ENCODE data around the gene POLR2M.
A peak's percentile ranks its signal among the peaks of the same experiment; 100 is the strongest.

Gene POLR2M

DNA sequence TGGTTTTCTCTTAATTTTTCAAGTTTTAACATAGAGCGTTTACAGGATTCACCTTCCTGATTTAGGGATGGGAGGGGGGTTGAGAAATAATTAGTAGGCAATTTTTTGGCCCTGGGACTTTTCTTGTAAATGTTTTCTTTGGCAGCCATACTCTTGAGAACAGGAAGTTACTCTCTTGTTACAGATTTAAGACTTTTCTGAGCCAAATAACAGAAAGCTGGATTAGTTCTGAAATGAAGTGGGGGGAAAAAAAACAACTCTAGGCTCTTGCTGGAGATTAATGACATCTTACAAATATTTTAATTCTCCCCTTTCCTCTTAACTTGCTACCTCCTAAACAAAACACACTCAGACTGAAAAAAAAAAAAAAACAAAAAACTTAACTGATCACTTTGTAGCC is 13.8 kb upstream of the POLR2M start:
- peak; percentile 67 for DNase-seq

DNA sequence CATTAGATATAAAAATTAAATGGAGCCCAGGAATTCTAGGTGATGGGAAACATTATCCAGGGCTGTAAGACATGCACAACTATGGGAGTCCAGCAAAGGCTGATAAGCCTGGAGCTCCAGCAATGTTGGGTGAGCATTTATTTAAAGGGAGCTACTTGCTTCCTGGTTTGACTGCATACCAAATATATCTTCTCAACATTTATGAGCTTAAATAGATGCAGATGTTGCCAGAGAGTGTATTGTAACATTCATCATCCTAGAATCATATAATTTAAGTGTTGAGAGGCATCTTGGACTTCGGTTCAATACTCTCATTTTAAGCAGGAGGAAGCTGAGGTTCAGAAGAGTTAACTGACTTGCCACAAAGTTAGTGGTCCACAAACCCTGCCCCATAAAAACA is 12.2 kb upstream of the POLR2M start:
- DNase-seq = peak; percentile 91

GRCh38 chr15:57696146-57696545 is 10.4 kb upstream of the POLR2M start:
- no peak for DNase-seq

- DNase-seq = peak; percentile 71
Measured at GRCh38 chr15:57697588-57697987, 8.9 kb upstream of the POLR2M start.

GRCh38 chr15:57698243-57698642 is 8.3 kb upstream of the POLR2M start:
- no peak for DNase-seq

GRCh38 chr15:57698991-57699390 is 7.5 kb upstream of the POLR2M start:
- no peak for DNase-seq

GRCh38 chr15:57703387-57703786 is 3.1 kb upstream of the POLR2M start:
- peak; percentile 40 for DNase-seq

DNA sequence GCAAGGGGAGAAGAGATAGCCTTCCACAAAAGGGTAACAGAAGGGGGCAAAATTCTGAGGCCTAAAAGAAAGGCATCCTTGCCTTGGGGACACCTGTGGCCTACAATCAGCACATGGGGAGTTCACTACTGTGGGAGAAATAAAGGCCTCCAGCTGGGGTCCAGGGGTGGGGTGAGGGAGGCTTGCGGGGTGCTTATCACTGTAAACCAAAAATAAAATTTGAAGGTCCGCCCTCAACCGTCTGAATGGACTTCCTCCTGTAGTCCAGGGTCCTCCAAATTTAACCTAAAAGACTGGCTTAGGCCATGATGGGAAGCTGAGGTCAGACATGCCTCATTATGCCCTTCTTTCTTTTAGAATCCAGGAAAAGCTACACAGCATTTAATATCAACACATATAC is 2.1 kb upstream of the POLR2M start:
- DNase-seq = no peak

GRCh38 chr15:57705746-57706404 is 639 bp upstream of the POLR2M start:
- no peak for DNase-seq

GRCh38 chr15:57708047-57708446 is 1.5 kb downstream of the POLR2M start:
- no peak for DNase-seq

- DNase-seq = no peak
Measured at GRCh38 chr15:57718309-57718708, 11.8 kb downstream of the POLR2M start.

DNA sequence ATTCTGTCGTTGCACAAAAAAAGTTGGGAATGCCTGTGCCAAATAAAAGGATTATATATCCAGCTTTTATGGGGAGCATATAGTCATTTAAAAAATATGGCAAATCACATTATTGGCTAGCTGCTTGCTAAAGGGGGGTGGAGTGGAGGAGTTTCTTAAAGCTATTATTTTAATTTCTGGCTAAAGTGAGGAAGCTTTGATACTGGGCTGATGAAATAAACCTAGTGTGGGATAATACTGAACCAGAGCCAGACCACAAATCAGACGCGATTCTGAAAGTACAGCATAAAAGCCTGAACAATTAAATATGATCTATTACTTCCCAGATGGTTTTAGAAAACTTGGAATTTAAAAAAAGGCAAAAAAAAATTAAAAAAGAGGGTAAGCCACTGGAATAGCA is 14.4 kb downstream of the POLR2M start:
- peak; percentile 79 for DNase-seq

DNA sequence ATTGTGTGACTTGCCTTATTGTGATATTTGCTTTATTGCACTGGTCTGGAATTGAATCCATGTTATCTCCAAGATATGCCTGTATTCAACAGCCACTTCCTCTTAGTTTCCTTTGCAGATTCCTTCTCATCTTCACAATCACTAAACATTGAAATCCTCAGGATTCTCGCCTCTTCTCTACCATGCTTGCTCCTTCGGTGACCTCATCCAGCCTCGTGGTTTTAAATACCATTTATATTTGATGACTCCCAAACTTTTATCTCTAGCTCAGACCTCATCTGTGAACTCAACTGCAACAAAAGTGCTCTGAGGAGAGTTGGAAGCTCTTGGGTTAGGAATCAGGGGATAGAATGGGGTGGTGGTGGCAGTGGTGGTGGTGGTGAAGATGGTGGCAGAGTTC is 19.9 kb downstream of the POLR2M start:
- peak; percentile 37 for DNase-seq

GRCh38 chr15:57727031-57727430 is 20.5 kb downstream of the POLR2M start:
- DNase-seq = no peak

GRCh38 chr15:57728436-57728835 is 21.9 kb downstream of the POLR2M start:
- DNase-seq = no peak

DNA sequence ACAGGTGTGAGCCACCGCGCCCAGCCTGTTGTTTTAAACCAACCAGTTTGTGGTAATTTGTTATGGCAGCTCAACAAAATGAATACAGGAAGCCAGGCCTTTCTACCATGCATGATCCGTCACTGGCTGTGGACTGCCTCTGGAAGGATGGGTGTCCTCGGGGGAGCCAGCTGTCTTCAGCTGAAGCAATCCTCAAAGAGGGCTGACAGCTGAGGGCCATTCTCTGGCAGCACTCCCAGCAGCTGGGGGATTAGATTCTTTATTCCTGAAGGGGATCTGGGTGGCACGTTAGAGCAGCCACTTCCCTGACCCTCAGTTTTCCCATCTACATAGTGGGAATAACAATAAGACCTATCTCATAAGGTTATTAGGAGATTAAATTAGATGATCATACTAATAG is 24.4 kb downstream of the POLR2M start:
- no peak for DNase-seq

- no peak for DNase-seq
Measured at GRCh38 chr15:57731530-57732103, 25.1 kb downstream of the POLR2M start.

DNA sequence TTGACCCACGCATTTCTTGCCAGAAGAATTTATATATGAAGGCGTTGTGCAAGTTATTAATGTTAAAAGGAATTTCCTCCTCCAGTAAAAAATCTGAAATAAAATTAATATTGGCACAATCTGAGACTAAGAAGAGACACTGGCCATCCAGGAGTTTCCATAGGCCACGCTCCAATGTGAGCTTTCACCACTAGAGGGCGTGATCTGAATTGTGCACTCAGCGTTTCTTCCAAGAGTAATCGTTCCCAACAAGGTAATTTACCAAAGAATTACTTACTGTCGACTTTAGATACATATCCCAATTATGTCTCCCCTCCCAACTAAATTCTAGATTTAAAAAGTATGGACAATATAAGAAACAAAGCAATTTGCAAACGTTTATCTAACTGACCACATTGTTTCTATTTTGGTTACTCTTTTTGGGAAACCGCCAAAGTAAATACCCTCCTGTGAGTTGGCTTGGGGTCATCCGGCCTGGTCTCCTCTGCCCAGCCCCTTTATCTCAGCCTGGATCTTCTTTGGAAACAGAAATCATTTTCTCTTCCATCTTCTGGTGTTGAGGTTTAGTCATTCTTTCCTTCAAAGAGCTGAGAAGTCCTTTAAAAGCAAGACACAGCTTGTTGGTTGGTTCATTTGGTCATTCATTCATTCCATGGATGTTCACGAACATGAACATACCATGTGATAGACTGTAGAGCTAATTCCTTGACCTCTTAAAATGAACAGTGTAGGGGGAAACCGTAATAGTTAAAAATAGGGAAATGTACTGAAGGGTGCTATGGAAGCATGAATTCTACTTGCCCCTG is 26.2 kb downstream of the POLR2M start:
- peak; percentile 50 for DNase-seq

GRCh38 chr15:57734860-57735259 is 28.3 kb downstream of the POLR2M start:
- no peak for DNase-seq

- DNase-seq = no peak
Measured at GRCh38 chr15:57735431-57735830, 28.9 kb downstream of the POLR2M start.

- no peak for DNase-seq
Measured at GRCh38 chr15:57735891-57736290, 29.4 kb downstream of the POLR2M start.

GRCh38 chr15:57736591-57736990 is 30.1 kb downstream of the POLR2M start:
- no peak for DNase-seq

GRCh38 chr15:57738734-57739237 is 32.3 kb downstream of the POLR2M start:
- no peak for DNase-seq

DNA sequence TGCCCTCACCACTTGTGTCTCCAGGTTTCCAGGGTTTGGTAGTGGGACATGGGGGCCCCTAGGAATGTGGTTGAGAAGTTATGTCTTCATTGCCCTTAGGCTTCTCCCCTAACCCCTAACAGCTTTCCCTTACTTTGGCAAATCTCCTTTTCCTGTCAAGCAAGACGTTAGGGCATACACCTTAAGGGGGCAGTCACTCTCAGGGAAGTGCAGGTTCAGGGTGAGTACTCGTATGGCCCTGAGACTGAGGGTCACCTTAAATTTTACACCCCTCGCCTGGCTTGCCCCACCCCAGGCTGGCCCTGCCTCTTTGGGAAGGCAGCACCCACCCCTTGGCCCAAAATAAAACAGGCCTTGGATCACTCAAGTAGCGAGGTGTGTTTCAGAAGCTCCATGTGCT is 33.5 kb downstream of the POLR2M start:
- no peak for DNase-seq
